ENCODE measurements around the gene TAL1.
"Not testable (repeated sequence)": the region's sequence is repeated elsewhere in the genome, so short reads cannot be mapped to it uniquely, and the experiment has no call there.

TAL1 gene

DNA sequence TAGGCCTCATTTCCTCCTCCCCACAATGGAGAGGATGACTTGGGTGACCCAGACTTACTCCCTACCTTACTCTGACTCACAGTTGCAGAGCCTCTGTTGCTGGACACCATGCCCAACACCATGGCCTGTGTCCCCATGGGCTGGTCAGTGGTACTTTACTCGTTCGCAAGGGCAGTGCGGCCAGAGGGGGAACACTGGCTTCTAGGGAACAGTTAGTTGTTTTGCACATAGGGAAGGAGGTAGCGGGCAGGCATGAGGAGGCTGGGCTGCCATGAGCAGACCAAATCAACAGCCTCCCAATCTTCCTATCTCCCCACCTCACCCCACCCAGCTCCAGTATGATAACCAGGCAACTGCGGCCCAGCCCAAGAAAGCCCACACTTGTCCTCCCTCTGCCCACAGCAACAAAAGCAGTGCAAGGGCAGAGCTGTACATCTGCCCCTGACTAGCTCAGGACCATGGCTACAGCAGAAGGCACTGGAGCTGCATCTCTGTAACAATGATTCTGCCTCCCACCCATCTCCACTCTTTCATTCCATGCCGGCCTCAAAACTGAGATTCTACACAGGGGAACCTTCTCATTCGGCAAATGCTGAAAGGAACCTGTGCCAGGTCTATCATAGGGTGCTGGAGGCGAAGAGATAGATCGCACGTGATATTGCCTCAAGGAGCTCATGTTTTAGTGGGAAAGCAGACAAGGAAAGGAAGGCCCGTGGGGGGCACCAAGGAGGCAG lies 18.6 kb downstream of the TAL1 start:
- DNase-seq (ENCODE audit: low read depth in 4 of 4, low spot score in 1 of 4), result no peak

DNA sequence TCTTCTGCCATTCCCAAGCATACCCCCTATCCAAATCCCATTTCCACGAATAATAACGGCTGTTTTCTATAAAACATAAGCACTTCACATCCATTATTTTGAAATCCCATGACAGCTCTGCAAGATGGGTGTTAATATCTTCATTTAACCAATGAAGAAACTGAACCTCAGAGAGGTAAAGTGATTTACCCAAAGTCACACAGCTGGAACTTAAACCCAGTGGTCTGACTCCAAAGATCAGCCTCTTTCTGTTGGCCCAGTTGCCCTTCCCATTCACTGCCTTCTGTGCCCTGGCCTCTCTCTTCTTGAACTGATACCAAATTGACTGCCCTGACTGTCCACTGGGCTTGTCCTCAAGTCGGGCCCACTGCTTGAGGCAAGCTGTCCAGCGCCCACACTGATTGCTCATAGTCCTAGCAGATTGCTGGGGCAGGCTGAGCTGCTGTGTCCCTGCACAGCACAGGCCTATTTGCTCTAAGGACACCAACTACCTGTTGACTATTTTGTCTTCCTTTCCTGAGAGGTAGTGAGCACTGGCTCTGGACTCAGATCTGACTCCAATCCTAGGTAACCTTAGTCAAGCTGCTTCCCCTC lies 19.3 kb downstream of the TAL1 start:
- no peak for DNase-seq (ENCODE audit: low read depth in 4 of 4, low spot score in 1 of 4)

DNA sequence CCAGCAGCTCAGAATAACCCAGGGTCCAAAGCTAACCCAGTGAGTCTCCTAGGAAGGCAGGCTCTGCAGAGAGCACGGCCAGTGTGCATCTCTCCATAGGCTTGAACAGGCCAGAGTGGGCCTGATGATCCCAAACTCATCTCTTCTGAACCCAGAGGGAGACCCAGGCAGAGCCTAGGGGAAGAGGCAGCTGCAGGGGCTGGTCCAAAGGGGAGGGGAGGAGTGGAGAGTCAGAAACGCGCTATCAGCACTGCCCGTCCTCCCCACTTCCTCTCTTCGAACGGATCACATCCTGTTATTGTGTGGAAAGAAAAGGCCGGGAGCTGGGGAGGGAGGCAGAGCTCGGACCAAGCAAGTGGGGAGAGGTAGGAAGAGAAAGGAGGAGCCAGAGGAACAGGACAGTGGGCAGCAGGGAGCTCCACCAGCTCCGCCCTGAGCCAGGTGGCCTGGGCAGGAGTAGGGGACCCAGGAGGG lies 20.2 kb downstream of the TAL1 start:
- no peak for DNase-seq (ENCODE audit: low read depth in 4 of 4, low spot score in 1 of 4)

DNA sequence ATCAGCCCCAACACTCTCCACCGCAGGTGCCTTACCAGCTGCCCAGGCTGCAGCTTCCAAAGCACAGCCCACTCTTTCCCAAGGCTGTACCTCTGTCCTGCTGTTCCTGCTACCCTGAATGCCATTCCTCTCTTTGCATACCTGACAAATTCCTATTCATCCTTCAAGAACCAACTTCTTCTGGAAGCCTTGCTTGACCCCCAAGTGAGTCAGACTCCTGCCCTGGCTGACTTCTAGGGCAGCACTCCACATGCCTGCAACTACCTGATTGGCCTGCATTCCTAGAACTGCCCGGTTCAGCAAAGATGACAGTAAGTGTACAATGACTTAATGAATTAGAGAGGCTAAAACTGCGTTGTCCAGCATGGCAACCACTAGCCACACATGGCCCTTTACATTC lies 21.4 kb downstream of the TAL1 start:
- no peak for DNase-seq (ENCODE audit: low read depth in 4 of 4, low spot score in 1 of 4)

DNA sequence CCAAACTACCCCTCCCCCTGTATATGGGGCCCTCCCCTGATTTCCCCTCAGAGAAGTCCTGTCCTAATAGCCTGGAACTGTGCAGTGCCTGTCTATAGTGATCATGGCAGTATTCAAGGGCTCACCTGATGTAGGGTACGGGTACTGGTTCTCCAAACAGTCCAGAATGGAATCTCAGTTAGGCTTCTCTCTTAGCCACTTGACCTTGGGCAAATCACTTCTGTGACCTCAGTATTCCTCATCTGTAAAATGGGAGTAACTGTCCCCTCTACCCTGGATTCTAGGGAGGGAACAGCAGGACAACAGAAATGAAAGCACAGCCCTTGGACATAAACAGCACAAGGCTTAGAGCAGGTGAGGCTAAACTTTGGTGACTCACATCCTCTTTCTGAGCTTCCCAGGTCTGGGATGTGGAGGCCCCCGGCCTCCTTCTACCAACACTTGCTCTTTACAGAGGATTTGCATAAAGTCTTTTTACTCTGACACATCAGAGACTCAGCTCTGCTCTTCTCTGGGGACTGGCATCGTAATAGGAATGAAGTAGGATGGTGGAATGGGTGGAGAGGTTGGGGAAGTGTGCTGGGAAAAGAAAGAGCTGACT lies 22.2 kb downstream of the TAL1 start:
- no peak for DNase-seq (ENCODE audit: low read depth in 4 of 4, low spot score in 1 of 4)

DNA sequence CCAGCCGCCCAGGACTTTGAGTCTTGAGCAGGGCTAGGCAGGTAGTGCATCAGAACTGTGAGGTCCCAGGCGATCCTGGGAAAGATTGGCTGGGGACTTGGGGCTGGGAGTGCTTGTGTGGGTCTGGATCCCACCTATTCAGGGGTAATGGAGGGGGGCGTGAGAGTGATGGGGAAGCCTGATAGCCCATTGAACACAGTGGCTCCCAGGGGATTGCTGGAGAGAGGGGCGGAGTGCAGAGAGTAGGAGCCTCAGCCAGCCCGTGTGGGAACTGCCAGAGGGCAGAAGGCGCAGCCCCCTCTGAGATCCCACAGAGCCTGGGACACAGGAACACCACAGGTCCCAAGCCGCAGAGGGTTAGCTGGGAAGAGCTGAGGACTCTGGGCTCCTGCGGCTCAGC lies 22.9 kb downstream of the TAL1 start:
- no peak for DNase-seq (ENCODE audit: low read depth in 4 of 4, low spot score in 1 of 4)

DNA sequence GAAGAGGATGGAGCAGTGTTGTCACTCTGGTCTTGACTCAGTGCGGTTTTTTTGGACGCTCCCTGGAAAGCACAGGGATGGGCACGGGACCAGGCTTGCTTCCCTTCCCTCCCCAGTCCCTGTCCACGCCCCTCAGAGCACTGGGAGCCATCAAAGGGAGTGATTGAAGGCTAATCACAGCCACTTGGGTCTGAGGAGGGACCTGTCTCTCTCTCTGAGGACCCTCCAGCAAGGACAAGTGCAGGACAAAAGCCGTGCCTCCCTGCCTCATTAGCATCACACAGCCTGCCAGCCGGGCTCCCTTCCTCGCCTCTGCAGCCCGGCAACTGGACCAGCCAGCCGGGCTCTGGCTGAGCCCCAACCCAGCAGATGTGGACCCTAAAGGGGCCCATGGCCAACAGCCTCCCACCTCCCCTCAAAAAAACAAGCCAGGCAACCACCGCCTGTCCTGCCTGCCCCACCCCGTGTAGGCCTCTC lies 23.6 kb downstream of the TAL1 start:
- DNase-seq (ENCODE audit: low read depth in 4 of 4, low spot score in 1 of 4), result no peak

DNA sequence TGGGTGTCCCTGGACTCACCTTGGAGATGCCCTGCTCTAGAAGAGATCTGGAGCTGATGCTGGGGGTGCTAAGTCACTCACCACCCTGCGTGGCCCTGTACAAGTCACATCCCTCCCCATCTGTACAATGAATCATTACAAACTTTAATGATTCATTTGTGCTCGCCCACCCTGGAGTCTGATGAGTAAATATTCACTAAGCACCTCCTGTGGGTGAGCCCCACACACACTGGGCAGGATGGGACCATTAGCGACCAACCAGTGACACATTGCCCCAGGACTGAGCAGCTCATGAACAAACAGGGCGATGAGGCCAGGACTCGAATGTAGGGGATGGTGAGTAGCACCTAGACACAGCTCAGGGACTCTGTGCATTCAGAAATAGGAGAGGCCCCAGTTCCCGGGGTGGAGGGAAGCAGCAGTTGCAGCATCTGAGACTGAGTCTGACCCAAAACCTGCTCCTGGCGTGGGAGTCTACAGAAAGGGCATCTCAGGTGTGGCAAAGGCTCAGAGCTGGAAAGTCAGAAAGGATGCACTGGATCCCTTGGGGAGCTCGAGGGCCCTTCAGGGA lies 24.1 kb downstream of the TAL1 start:
- DNase-seq (ENCODE audit: low read depth in 4 of 4, low spot score in 1 of 4), result no peak

DNA sequence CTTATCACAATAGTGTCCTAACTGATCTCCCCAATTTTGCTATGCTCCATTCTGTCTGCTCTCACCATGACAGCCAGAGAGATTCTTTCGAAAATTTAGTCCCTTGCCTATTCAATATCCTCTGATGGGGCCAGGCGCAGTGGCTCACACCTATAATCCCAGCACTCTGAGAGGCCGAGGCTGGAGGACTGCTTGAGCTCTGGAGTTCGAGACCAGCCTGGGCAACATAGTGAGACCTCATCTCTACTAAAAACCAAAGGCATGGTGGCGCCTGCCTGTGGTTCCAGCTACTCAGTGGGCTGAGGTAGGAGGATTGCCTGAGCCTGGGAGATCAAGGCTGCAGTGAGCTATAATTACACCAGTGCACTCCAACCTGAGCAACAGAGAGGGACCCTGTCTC lies 26.1 kb downstream of the TAL1 start:
- DNase-seq (ENCODE audit: low read depth in 4 of 4, low spot score in 1 of 4), result no peak

DNA sequence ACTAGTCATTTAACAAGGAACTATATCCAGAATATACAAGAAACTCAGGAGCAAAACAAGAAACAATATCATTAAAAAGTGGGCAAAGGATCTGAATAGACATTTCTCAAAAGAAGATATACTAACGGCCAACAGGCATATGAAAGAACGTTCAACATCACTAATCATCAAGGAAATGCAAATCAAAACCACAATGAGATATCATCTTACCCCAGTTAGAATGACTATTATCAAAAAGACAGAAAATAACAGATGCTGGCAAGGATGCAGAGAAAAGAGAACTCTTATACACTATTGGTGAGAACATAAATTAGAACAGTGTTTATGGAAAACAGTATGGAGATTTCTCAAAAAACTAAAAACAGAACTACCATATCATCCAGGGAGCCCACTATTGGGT lies 28.5 kb downstream of the TAL1 start:
- DNase-seq (ENCODE audit: low read depth in 4 of 4, low spot score in 1 of 4), result not testable (repeated sequence)

DNA sequence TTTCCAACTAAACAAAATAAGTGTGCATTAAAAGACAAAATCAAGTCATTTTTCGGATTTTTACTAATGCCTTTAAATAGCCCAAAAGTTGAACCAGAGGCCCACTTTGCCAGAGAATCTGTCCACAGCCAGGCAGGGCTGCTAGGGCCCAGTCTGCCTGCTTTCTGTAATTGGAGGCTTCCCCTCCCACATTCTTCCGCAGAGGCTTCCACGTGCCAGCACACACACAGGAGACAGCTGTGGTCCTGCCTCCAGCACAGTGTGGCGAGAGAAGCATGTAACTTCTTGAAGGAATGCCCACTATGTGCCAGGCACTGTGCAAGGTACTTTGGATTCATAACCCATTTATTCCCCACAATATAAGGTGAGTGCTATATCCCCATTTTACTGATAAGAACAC lies 30.8 kb downstream of the TAL1 start:
- DNase-seq (ENCODE audit: low read depth in 4 of 4, low spot score in 1 of 4), result no peak

DNA sequence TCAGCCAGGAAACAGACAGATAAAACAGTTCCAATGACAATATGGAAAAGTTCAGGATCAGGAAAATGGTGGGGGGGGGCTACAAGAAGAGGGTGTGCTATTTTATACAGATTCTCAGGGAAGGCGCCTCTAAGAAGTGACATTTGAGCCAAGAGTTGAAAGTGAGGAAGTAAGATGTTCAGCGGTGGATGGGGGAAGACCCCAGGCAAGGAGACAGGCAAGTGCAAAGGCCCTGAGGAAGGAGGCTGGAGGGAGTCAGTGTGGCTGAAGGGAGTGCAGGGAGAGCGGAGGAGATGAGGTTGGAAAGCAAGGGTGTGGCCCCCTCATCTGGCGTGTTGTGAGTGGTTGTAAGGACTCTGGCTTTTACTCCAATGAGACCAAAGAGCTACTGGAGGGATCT lies 33.8 kb downstream of the TAL1 start:
- DNase-seq (ENCODE audit: low read depth in 4 of 4, low spot score in 1 of 4), result no peak

DNA sequence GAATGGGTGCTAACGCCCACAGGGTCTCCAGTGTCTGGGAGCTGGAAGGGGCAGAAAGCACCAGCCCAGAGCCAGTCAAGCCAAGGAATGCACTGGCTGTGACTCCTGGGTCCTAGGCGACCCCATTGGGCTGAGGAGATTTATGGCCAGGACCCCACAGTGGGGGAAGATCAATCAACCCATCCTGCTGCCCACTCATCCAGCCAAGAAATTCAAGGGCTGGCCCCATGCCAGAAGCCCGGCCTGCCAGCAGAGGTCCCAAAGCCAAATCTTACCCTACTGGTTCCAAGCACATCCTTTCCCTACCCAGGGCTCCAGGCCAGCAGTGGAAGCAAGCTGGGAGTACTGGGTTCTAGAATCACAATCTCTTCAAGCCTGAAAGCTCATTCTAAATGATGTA lies 35.4 kb downstream of the TAL1 start:
- DNase-seq (ENCODE audit: low read depth in 4 of 4, low spot score in 1 of 4), result no peak

DNA sequence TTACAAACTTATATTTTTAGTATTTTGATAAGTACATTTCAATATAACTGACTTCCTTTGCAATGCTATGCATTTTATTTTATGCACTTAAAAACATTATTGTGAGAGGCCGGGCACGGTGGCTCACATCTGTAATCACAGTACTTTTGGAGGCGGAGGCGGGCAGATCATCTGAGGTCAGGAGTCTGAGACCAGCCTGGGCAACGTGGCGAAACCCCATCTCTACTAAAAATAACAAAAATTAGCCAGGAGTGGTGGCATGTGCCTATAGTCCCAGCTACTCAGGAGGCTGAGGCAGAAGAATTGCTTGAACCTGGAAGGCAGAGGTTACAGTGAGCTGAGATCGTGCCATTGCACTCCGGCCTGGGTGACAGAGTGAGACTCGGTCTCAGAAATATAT lies 36.0 kb downstream of the TAL1 start:
- not testable (repeated sequence) for DNase-seq (ENCODE audit: low read depth in 4 of 4, low spot score in 1 of 4)

DNA sequence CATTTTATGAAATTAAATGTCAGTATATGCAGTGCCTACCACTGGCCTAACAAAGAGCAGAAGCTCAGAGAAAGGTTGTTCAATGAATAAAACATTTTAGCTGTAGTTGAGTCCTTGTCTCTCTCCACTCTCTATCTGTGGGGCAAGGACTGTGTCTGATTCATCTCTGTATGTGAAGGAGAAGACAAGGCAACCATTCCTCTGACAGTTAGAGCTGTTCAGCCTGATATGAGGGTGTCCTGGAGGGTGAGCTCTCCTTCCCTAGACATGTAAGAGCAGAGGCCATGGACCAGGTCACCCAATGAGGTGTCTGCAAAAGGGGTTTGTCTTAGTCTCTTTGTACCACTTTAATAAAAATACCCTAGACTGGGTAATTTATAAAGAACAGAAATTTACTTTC lies 37.7 kb downstream of the TAL1 start:
- DNase-seq (ENCODE audit: low read depth in 4 of 4, low spot score in 1 of 4), result no peak

DNA sequence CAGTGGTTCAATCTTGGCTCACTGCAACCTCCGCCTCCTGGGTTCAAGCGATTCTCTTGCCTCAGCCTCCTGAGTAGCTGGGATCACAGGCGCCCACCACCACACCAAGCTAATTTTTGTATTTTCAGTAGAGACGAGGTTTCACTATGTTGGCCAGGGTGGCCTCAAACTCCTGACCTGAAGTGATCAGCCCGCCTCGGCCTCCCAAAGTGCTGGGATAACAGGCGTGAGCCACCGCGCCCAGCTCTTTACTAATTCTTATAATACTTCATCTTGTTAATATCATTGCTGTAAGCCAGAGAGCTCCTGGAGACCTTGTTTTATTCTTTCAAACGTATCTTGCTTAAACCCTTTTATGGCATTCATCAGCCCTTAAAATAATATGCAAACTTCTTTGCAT lies 38.5 kb downstream of the TAL1 start:
- DNase-seq (ENCODE audit: low read depth in 4 of 4, low spot score in 1 of 4), result not testable (repeated sequence)

DNA sequence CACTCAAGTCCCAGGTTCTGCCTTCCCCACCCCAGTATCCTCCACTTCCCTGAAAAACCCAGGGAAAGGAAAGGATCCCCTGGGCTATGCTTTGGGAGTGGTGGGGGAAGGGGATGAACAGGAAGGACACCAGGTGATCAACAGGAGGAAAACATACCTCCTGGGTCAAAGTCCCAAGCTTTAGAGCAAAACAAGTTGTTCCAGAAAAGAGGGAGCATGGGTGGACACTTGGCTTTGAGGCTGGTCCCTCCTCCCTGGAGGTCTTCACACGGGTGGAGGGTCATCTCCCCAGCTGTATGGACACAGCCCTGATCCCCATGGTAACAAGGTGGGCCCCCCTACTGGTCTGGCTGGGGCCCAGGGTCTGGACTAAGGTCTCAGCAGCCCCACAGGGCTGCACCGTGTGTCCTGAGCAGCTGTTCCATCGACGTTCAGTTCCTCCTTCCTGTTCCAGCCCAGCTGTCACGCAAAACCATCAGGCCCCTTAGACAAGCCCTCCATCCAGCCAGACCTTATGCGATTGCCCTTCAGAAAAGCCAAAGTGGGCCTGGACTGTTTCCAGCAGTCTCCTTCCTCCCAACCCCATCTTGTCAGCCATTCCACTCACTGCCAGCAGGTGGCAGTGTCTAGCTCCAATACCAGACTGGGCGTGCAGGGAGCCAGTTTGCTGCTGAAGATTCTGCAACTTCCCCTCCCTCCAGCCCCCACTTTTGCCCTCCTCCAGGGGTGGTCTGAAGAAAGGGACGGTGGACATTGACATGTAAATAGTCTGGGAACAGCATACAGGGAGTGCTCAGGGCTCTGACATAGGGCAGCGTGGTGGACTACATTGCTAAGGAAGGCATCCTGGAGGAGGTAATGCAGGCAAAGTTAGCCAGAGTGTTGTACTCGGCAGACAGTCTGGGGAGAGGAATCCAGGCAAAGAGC lies 39.3 kb downstream of the TAL1 start:
- peak; percentile 21 to 56 (median 50) for DNase-seq (ENCODE audit: low read depth in 4 of 4, low spot score in 1 of 4)

DNA sequence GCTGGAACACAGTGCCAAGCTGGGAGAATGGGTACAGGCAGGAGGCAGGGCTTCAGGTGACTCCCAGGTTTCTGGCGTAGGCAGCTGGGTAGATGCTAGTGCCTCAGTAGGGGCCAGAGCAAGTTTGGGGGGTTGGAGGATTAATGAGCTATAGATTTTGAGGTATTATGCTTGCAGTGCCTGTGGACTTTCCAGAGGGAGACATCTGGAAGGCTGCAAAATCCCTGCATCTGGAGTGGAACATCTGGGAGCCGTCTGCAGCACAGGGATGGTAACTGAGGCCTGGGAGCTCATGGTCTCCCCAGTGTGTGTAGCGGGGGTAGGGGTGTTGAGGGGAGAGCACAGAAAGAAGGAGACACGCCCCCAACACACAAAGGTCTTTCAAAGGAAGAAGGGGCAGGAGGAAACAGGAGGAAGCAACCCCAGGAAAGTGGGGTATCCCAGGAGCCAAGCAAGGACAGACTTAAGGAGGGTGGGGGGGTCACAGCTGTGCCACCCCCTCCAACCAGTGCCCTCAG lies 40.0 kb downstream of the TAL1 start:
- no peak for DNase-seq (ENCODE audit: low read depth in 4 of 4, low spot score in 1 of 4)

DNA sequence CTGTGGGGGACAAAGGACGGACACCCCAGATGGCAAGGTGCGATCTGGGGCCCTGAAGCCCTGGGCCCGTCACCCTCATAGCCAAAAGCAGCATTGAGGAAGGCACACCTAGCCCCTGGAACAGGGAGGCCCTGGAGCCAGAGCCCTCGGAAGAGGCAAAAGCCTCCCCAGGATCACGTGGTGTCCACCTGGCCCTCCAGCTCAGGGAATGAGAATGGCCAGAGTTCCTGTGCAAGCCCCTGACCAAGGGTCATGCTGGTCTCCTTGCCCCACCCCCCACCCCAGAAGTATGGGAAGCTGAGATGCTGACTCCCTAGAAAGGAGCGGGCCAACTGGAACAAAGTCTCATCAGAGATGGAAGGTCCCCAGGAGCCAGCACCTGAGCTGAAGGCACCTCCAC lies 41.2 kb downstream of the TAL1 start:
- no peak for DNase-seq (ENCODE audit: low read depth in 4 of 4, low spot score in 1 of 4)

DNA sequence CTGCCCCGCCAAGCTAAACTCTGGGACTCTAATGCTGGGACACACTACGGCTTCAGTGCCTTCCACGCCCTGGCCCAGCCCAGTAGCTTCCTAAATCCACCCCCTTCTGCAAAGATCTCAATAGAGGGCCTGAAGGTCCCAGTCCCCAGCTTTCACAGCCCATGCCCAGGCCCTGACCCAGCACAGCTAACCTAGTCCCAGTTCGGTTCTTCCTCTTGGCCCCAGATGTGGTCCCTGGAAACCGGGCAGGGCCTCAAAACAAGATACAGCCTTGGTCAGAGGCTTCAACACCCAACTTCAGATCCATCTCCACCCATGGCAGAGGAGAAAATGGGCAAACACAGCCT lies 41.5 kb downstream of the TAL1 start:
- DNase-seq (ENCODE audit: low read depth in 4 of 4, low spot score in 1 of 4), result no peak
